ENCODE results near the gene CLK1.
"Not testable (repeated sequence)": the region's sequence is repeated elsewhere in the genome, so short reads cannot be mapped to it uniquely, and the experiment has no call there.

The CLK1 gene

DNA sequence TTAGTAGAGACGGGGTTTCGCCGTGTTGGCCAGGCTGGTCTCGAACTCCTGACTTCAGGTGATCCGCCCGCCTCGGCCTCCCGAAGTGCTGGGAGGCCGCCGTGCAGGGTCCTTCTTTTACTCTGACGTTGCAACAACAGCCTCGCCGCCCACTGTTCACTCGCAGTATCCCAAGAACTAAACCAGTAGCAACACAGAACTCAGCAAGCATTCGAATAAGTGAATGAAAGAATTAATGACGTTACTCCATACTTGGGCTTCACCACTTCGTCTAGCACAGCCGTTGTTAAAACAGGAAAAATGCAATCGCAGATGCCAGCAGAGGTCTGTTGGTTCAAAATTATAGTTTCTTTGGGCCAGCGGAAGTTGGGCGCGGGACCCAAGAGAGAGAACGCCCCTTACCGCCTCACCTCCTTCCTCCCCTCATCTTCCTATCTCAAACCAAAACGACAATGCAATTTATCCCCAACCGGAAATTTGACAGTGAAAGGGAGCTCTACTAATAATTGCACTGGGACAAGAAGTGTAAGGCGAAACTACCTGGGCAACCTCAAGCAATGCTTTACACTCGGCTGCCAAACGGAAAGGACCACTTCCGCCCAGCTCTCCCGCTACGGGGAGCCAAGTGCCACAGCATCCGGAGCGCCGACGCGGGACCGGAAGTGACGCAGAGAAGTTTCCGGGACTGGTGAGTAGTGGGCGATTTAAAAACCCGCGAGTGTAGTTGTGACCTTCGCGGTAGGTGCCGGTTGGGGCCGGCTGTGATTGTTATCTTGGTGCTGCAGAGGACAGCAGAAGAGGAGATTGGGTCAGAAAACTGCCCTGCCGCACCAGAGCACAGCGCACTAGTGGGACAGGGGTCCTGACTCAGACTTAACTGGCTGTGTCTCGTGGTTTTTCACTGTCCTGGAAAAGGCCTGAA is 24.5 kb upstream of the CLK1 start, which contains the start of the genes NIF3L1 and PPIL3:
Gene NIF3L1 (plus strand): TSS at position 668 of the 922 bp plus-strand sequence. CDS start 2,573 bp downstream, outside the sequence.
Gene PPIL3 (minus strand): TSS at position 374 of the 922 bp plus-strand sequence. CDS start 1,462 bp downstream, outside the sequence.
- in situ Hi-C loops (cut with MboI; ENCODE audit: low sequenced_read_pairs, unreplicated experiment) = no loop called here
- DNase-seq (ENCODE audit: low spot score) = peak; percentile 89
- TF ChIP-seq, protein P1, sequence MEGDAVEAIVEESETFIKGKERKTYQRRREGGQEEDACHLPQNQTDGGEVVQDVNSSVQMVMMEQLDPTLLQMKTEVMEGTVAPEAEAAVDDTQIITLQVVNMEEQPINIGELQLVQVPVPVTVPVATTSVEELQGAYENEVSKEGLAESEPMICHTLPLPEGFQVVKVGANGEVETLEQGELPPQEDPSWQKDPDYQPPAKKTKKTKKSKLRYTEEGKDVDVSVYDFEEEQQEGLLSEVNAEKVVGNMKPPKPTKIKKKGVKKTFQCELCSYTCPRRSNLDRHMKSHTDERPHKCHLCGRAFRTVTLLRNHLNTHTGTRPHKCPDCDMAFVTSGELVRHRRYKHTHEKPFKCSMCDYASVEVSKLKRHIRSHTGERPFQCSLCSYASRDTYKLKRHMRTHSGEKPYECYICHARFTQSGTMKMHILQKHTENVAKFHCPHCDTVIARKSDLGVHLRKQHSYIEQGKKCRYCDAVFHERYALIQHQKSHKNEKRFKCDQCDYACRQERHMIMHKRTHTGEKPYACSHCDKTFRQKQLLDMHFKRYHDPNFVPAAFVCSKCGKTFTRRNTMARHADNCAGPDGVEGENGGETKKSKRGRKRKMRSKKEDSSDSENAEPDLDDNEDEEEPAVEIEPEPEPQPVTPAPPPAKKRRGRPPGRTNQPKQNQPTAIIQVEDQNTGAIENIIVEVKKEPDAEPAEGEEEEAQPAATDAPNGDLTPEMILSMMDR (IDR thresholded peaks at IDR 0.05; ENCODE audit: borderline replicate concordance, control extremely low read depth, extremely low read depth, insufficient read depth, missing control alignments) = no peak

DNA sequence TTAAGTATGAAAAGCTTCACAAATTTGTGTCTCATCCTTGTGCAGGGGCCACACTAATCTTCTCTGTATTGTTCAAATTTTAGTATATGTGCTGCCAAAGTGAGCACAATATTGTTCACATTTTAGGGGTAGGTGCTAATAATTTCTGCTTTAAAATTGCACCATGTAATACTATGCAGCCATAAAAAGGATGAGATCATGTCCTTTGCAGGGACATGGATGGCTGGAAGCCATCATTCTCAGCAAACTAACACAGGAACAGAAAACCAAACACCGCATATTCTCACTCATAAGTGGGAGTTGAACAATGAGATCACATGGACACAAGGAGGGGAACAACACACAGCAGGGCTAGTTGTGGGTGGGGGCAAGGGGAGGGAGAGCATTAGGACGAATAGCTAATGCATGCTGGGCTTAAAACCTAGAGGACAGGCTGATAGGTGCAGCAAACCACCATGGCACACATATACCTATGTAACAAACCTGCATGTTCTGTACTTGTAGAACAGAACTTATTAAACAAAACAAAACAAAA is 17.3 kb upstream of the CLK1 start:
- DNase-seq (ENCODE audit: low spot score); in situ Hi-C loops (cut with MboI; ENCODE audit: low sequenced_read_pairs, unreplicated experiment): not testable (repeated sequence)

DNA sequence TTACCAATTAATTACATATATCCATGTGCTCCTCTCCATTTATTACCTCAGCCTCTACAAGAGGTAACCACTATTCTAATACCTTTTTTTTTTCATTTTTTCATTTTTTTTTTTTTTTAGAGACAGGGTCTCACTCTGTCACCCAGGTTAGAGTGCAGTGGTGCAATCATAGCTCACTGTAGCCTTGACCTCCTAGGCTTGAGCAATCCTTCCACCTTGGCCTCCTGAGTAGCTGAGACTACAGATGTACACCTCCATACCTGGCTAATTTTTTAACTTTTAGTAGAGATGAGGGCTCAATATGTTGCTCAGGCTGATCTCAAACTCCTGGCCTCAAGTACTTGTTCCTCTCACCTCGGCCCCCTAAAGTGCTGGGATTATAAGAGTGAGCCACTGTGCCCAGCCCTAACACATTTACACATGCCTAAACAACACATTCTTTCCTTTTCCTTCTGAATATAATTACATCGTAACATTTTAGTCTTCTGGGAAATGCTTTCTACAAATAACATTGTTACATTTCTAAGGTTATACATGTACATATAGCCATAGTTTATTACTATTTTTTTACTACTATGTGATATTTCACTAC is 13.9 kb upstream of the CLK1 start:
- in situ Hi-C loops (cut with MboI; ENCODE audit: low sequenced_read_pairs, unreplicated experiment) = no loop called here
- DNase-seq (ENCODE audit: low spot score) = no peak
- TF ChIP-seq, protein P1 (IDR thresholded peaks at IDR 0.05; ENCODE audit: borderline replicate concordance, control extremely low read depth, extremely low read depth, insufficient read depth, missing control alignments) = no peak

DNA sequence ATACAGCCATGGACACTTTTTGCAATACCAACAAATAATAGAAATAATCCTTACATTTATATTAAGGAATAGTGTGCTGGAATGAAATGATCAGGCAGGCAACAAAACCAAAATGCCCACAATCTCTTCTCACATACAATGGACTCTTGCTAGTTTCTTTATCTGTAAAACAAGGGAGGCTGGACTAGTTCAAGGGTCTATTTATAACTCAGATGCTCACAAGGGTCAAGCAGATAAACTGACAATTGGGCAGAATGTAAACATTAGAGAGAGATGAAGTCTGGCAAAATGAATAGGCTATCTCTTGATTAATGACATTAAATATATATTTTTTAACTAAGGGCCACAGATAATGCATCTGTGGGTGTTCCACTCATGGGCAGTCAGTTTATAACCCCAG is 13.0 kb upstream of the CLK1 start:
- in situ Hi-C loops (cut with MboI; ENCODE audit: low sequenced_read_pairs, unreplicated experiment) = no loop called here
- no peak for DNase-seq (ENCODE audit: low spot score)
- TF ChIP-seq, protein P1 (IDR thresholded peaks at IDR 0.05; ENCODE audit: borderline replicate concordance, control extremely low read depth, extremely low read depth, insufficient read depth, missing control alignments) = no peak

DNA sequence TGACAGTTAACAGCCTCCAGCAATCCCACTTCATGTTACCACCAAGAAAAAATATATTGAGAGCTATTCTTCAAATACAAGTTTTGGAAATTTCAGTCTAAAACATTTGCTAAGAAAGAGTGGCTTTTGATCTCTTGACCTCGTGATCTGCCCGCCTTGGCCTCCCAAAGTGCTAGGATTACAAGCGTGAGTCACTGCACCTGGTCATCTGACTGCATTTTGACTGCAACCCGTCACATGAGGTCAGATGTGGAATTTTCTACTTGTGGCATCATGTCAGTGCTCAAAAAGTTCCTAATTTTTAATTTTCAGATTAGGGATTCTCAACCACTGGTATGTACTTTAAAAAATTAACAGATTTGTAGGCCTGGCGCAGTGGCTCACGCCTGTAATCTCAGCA is 9.1 kb upstream of the CLK1 start:
- in situ Hi-C loops (cut with MboI; ENCODE audit: low sequenced_read_pairs, unreplicated experiment) = no loop called here
- TF ChIP-seq, protein P1 (IDR thresholded peaks at IDR 0.05; ENCODE audit: borderline replicate concordance, control extremely low read depth, extremely low read depth, insufficient read depth, missing control alignments) = no peak
- DNase-seq (ENCODE audit: low spot score) = no peak

DNA sequence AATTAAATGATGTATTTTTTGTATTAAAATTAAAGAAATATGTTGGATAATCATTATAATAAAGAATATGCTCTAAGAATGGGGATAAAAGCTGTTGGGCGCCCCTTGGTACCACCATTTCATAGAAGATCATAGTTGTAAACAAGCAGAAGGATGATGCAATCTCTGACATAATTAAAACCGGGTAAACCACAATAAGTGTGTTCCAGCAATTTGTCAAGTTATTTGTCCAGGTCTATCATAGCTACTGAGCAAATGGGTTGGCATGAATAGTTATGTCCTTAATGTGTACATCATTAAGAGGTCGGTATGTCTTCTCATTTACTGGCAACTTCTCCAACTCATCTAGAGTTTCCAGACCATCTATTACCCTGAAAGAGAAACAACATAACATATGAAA is 6.7 kb upstream of the CLK1 start:
- DNase-seq (ENCODE audit: low spot score) = no peak
- in situ Hi-C loops (cut with MboI; ENCODE audit: low sequenced_read_pairs, unreplicated experiment) = no loop called here
- TF ChIP-seq, protein P1 (IDR thresholded peaks at IDR 0.05; ENCODE audit: borderline replicate concordance, control extremely low read depth, extremely low read depth, insufficient read depth, missing control alignments) = no peak

All from GM13976 (cell line).